GM23338 (cell line): ENCODE results near the gene FRMPD1. TPM values are rescaled to one million over a fixed set of nuclear protein-coding genes. Genes with fewer than 3 reads are reported as not detected.

Experiments used
- ATAC-seq: fragments of 200-7000 bp; cut with Tn5 transposase; 3 replicates; pipeline ENCODE4 v1.9.1; 2020
- DNase-seq: peaks from one replicate; pipeline ENCODE4 v3.0.0-alpha.2; 2015; ENCODE audit warnings: low spot score
- H2AFZ ChIP-seq: fragments of 200-600 bp; sonication (generic); 2 replicates; pipeline ENCODE4 v1.8.0; 2016; ENCODE audit warnings: antibody characterized with exemption, mild to moderate bottlenecking, moderate library complexity
- H3F3A ChIP-seq: fragments of 200-600 bp; sonication (generic); replicated peaks from 2 replicates; pipeline ENCODE4 v1.8.0; 2017; ENCODE audit warnings: antibody characterized with exemption, mixed run types, low read depth
- H3K27ac ChIP-seq: fragments of 200-600 bp; sonication (generic); 2 replicates; pipeline ENCODE4 v1.6.1; 2016; ENCODE audit warnings: low read depth
- H3K27me3 ChIP-seq: fragments of 200-600 bp; sonication (generic); 2 replicates; pipeline ENCODE4 v1.8.0; 2016; ENCODE audit warnings: mild to moderate bottlenecking, mixed run types, moderate library complexity; ENCODE audit not compliant: insufficient read depth
- H3K36me3 ChIP-seq: fragments of 200-600 bp; sonication (generic); 2 replicates; pipeline ENCODE4 v1.8.0; 2016; ENCODE audit warnings: mild to moderate bottlenecking; ENCODE audit not compliant: insufficient read depth
- H3K4me1 ChIP-seq: fragments of 200-600 bp; sonication (generic); 2 replicates; pipeline ENCODE4 v1.8.0; 2016; ENCODE audit warnings: mild to moderate bottlenecking, moderate library complexity; ENCODE audit not compliant: insufficient read depth
- H3K4me2 ChIP-seq: fragments of 200-600 bp; sonication (generic); 2 replicates; pipeline ENCODE4 v1.7.1; 2017; ENCODE audit warnings: mixed run types
- H3K4me3 ChIP-seq: fragments of 200-600 bp; sonication (generic); 2 replicates; pipeline ENCODE4 v1.6.1; 2016; ENCODE audit warnings: mixed run types
- H3K79me2 ChIP-seq: fragments of 200-600 bp; sonication (generic); replicated peaks from 2 replicates; pipeline ENCODE4 v1.8.0; 2017; ENCODE audit warnings: mild to moderate bottlenecking; ENCODE audit not compliant: insufficient read depth
- H3K9me2 ChIP-seq: fragments of 200-600 bp; sonication (generic); 2 replicates; pipeline ENCODE4 v1.8.0; 2017; ENCODE audit not compliant: insufficient read depth
- H4K20me1 ChIP-seq: fragments of 200-600 bp; sonication (generic); replicated peaks from 2 replicates; pipeline ENCODE4 v1.8.0; 2017; ENCODE audit warnings: mild to moderate bottlenecking; ENCODE audit not compliant: insufficient read depth
- H3K27ac Mint-ChIP-seq: 2 replicates; pipeline ENCODE4 v1.8.0; 2020; ENCODE audit warnings: inconsistent platforms, mild to moderate bottlenecking, moderate library complexity, mixed read lengths
- H3K27me3 Mint-ChIP-seq: 3 replicates; pipeline ENCODE4 v1.8.0; 2022; ENCODE audit warnings: low read depth, mild to moderate bottlenecking, moderate library complexity, mixed read lengths, inconsistent platforms; ENCODE audit not compliant: insufficient read depth, poor library complexity
- H3K36me3 Mint-ChIP-seq: 3 replicates; pipeline ENCODE4 v1.8.0; 2021; ENCODE audit warnings: low read depth, mild to moderate bottlenecking, inconsistent platforms, moderate library complexity, mixed read lengths
- H3K4me1 Mint-ChIP-seq: 3 replicates; pipeline ENCODE4 v1.8.0; 2020; ENCODE audit warnings: mild to moderate bottlenecking, inconsistent platforms, mixed read lengths
- H3K4me3 Mint-ChIP-seq: 3 replicates; pipeline ENCODE4 v1.8.0; 2021; ENCODE audit warnings: moderate library complexity, mild to moderate bottlenecking, inconsistent platforms, mixed read lengths
- H3K9me3 Mint-ChIP-seq: 3 replicates; pipeline ENCODE4 v1.8.0; 2020; ENCODE audit warnings: moderate library complexity, mild to moderate bottlenecking, inconsistent platforms, mixed read lengths
- CREB1 ChIP-seq: fragments of 250-450 bp; sonication (Bioruptor Pico); IDR thresholded peaks from 2 replicates; pipeline ENCODE4 v1.5.0; 2020; ENCODE audit warnings: low read depth, mild to moderate bottlenecking, moderate library complexity
- CTCF ChIP-seq, 2 experiments: fragments of 200-600 bp in 1 of 2; sonication (generic) in 1 of 2; conservative IDR thresholded peaks; 2 replicates each; pipeline versions ENCODE4 v1.5.1 to v1.6.1; 2016 to 2017; ENCODE audit warnings: antibody characterized with exemption in 2 of 2, low read depth in 2 of 2, mild to moderate bottlenecking in 2 of 2, moderate library complexity in 1 of 2
- ETS1 ChIP-seq: IDR thresholded peaks from 2 replicates; pipeline ENCODE4 v1.6.1; 2016; ENCODE audit warnings: antibody characterized with exemption
- EZH2 ChIP-seq: fragments of 200-600 bp; sonication (generic); IDR thresholded peaks from one replicate; pipeline ENCODE4 v1.8.0; 2017; ENCODE audit warnings: antibody characterized with exemption, mild to moderate bottlenecking, low read depth; ENCODE audit not compliant: unreplicated experiment
- JUNB ChIP-seq: IDR thresholded peaks from one replicate; pipeline ENCODE4 v1.6.1; 2016; ENCODE audit warnings: antibody characterized with exemption; ENCODE audit not compliant: unreplicated experiment
- NANOG ChIP-seq: IDR thresholded peaks from 2 replicates; pipeline ENCODE4 v1.6.1; 2016; ENCODE audit warnings: antibody characterized with exemption, borderline replicate concordance
- POLR2AphosphoS5 ChIP-seq: IDR thresholded peaks from 2 replicates; pipeline ENCODE4 v1.6.1; 2016; ENCODE audit warnings: antibody characterized with exemption, low read depth
- REST ChIP-seq: IDR thresholded peaks from one replicate; pipeline ENCODE4 v1.6.1; 2018; ENCODE audit warnings: antibody characterized with exemption; ENCODE audit not compliant: unreplicated experiment
- STAT1 ChIP-seq: IDR thresholded peaks from one replicate; pipeline ENCODE4 v1.6.1; 2016; ENCODE audit warnings: antibody characterized with exemption; ENCODE audit not compliant: unreplicated experiment
- ZNF114 ChIP-seq: fragments of 250-450 bp; sonication (Bioruptor Pico); IDR thresholded peaks from 2 replicates; pipeline ENCODE4 v1.5.0; 2020; ENCODE audit warnings: mild to moderate bottlenecking, moderate library complexity
- ZNF462 ChIP-seq: fragments of 250-450 bp; sonication (Bioruptor Pico); IDR thresholded peaks from 2 replicates; pipeline ENCODE4 v1.5.0; 2020; ENCODE audit warnings: mild to moderate bottlenecking, moderate library complexity
- polyA plus RNA-seq: library from polyadenylated mRNA; unstranded; fragments of >200 nt; fragmentation: Nextera tagmentation; extraction: Ambion mirVana; gene quantifications from 2 replicates; pipeline ENCODE4 v1.2.1, GENCODE V29; 2016
- total RNA-seq: library from RNA; depleted of rRNA; stranded (reverse); fragments of >200 nt; shearing (Covaris generic); gene quantifications from 2 replicates; pipeline ENCODE4 v1.2.3, GENCODE V29; 2014

FRMPD1 gene
- total and polyA plus RNA-seq, 2 experiments from 2014 or later, result 0.23 to 0.63 TPM

- Histone ChIP-seq H3K4me1 (no peaks in the 10 kb centered on the region), H3K79me2 (no peaks in the 10 kb centered on the region), H2AFZ (no peak overlapping the region), H3K27me3 (no peaks in the 10 kb centered on the region), H3F3A (no peaks in the 10 kb centered on the region), H3K4me2 (no peak overlapping the region), H3K36me3 (no peaks in the 10 kb centered on the region), H3K9me2 (no peaks in the 10 kb centered on the region), H4K20me1 (no peaks in the 10 kb centered on the region), H3K27ac (no peak overlapping the region), H3K4me3 (no peak overlapping the region)
- no peaks in the 10 kb centered on the region for H3K9me3 Mint-ChIP-seq
- H3K27me3 Mint-ChIP-seq, result no peaks in the 10 kb centered on the region
- no peak for TF ChIP-seq JUNB
- TF ChIP-seq ETS1, result no peak
- no peak for TF ChIP-seq STAT1
- no peak for TF ChIP-seq ZNF462 (CRISPR knock-in tag)
- TF ChIP-seq ZNF114 (CRISPR knock-in tag), result no peak
- no peak for TF ChIP-seq CREB1 (CRISPR knock-in tag)
- TF ChIP-seq REST, result no peak
- no peak for TF ChIP-seq NANOG
- no peak for TF ChIP-seq EZH2
- TF ChIP-seq POLR2AphosphoS5, result no peak
- no peak for TF ChIP-seq CTCF (conservative IDR thresholded peaks at IDR 0.05; ENCODE audit: low read depth in 2 of 2)
- H3K4me1 Mint-ChIP-seq, result peaks cover 4% of the 10 kb centered on the region; the same call in 2 of the 3 replicates
- no peak overlapping the region for H3K4me3 Mint-ChIP-seq
- no peaks in the 10 kb centered on the region for H3K36me3 Mint-ChIP-seq
- no peak overlapping the region for H3K27ac Mint-ChIP-seq
- DNase-seq (no peak), ATAC-seq (no peak)
Observed at GRCh38 chr9:37700900-37701299, 50.1 kb downstream of the FRMPD1 start.
